Progenitor cell of endocrine pancreas (in vitro differentiated cells): Measurements from ENCODE around the gene GABRB3. TPM values are rescaled to one million over a fixed set of nuclear protein-coding genes. Genes with fewer than 3 reads are reported as not detected.

Experiments used
- DNase-seq: peaks from one replicate; pipeline ENCODE4 v3.0.0; 2021; ENCODE audit warnings: low spot score; ENCODE audit not compliant: unreplicated experiment
- H3K27ac Mint-ChIP-seq: 2 replicates; pipeline ENCODE4 v1.8.0; 2021; ENCODE audit warnings: mild to moderate bottlenecking, moderate library complexity, mixed read lengths
- H3K27me3 Mint-ChIP-seq: 2 replicates; pipeline ENCODE4 v1.8.0; 2021; ENCODE audit warnings: mixed read lengths
- H3K36me3 Mint-ChIP-seq: 2 replicates; pipeline ENCODE4 v1.8.0; 2022; ENCODE audit warnings: mixed read lengths; ENCODE audit not compliant: insufficient read depth
- H3K4me1 Mint-ChIP-seq: 2 replicates; pipeline ENCODE4 v1.8.0; 2021; ENCODE audit warnings: low read depth, mixed read lengths
- H3K4me3 Mint-ChIP-seq: 2 replicates; pipeline ENCODE4 v1.8.0; 2021; ENCODE audit warnings: low read depth, mild to moderate bottlenecking, moderate library complexity, mixed read lengths
- H3K9me3 Mint-ChIP-seq: 2 replicates; pipeline ENCODE4 v1.8.0; 2021; ENCODE audit warnings: low read depth, mixed read lengths
- CTCF ChIP-seq: fragments of 200-600 bp; sonication (generic); IDR thresholded peaks from one replicate; pipeline ENCODE4 v1.5.0; 2021; ENCODE audit warnings: antibody characterized with exemption, mild to moderate bottlenecking; ENCODE audit not compliant: unreplicated experiment
- total RNA-seq: library from RNA; stranded (reverse); gene quantifications from 2 replicates; pipeline ENCODE4 v1.2.1, GENCODE V29; 2021

GABRB3 gene
- total RNA-seq, 1 donor from 2014 or later, result 20.9 TPM

GRCh38 chr15:26630857-26631256 is 142.0 kb downstream of the GABRB3 start:
- Mint-ChIP-seq H3K4me3 (no peak overlapping the region), H3K9me3 (peaks cover 14% of the 10 kb centered on the region), H3K4me1 (peaks cover 22% of the 10 kb centered on the region), H3K36me3 (peaks cover 2% of the 10 kb centered on the region), H3K27ac (no peak overlapping the region), H3K27me3 (peaks cover 8% of the 10 kb centered on the region)
- TF ChIP-seq CTCF, result no peak
- no peak for DNase-seq

- Mint-ChIP-seq H3K4me1 (peaks cover 19% of the 10 kb centered on the region), H3K36me3 (peaks cover 2% of the 10 kb centered on the region)
- peak; percentile 46 for DNase-seq
Measured at GRCh38 chr15:26628879-26629529, 143.9 kb downstream of the GABRB3 start.

GRCh38 chr15:26628071-26628470 is 144.8 kb downstream of the GABRB3 start:
- DNase-seq, result no peak
- H3K4me1 Mint-ChIP-seq, result peaks cover 10% of the 10 kb centered on the region
- no peak overlapping the region for H3K27ac Mint-ChIP-seq
- H3K27me3 Mint-ChIP-seq, result peaks cover 5% of the 10 kb centered on the region
- H3K4me3 Mint-ChIP-seq, result peak overlapping the region; percentile 70
- H3K36me3 Mint-ChIP-seq, result peaks cover 2% of the 10 kb centered on the region
- no peak for TF ChIP-seq CTCF
- H3K9me3 Mint-ChIP-seq, result peaks cover 14% of the 10 kb centered on the region

More at GRCh38 chr15:26628879-26629529, 143.9 kb downstream of the GABRB3 start:
- peaks cover 8% of the 10 kb centered on the region for H3K27me3 Mint-ChIP-seq
- peak overlapping the region; percentile 70 for H3K4me3 Mint-ChIP-seq
- no peak overlapping the region for H3K27ac Mint-ChIP-seq
- peaks cover 14% of the 10 kb centered on the region for H3K9me3 Mint-ChIP-seq
- no peak for TF ChIP-seq CTCF

GRCh38 chr15:26624128-26624527 is 148.7 kb downstream of the GABRB3 start:
- TF ChIP-seq CTCF, result no peak
- H3K9me3 Mint-ChIP-seq, result peaks cover 17% of the 10 kb centered on the region
- H3K36me3 Mint-ChIP-seq, result peaks cover 4% of the 10 kb centered on the region
- no peaks in the 10 kb centered on the region for H3K27me3 Mint-ChIP-seq
- H3K4me3 Mint-ChIP-seq, result no peak overlapping the region
- no peak overlapping the region for H3K27ac Mint-ChIP-seq
- peaks cover 4% of the 10 kb centered on the region for H3K4me1 Mint-ChIP-seq
- DNase-seq, result no peak

GRCh38 chr15:26623071-26623470 is 149.8 kb downstream of the GABRB3 start:
- H3K27ac Mint-ChIP-seq, result no peak overlapping the region
- peaks cover 17% of the 10 kb centered on the region for H3K9me3 Mint-ChIP-seq
- peaks cover 2% of the 10 kb centered on the region for H3K4me1 Mint-ChIP-seq
- DNase-seq, result no peak
- peaks cover 4% of the 10 kb centered on the region for H3K36me3 Mint-ChIP-seq
- H3K27me3 Mint-ChIP-seq, result no peaks in the 10 kb centered on the region
- no peak for TF ChIP-seq CTCF
- no peak overlapping the region for H3K4me3 Mint-ChIP-seq
